GM12873 (cell line): ENCODE measurements around the gene PRG2.

Experiments
- CTCF ChIP-seq: IDR thresholded peaks from 2 replicates; pipeline ENCODE4 v1.5.1; 2012; ENCODE audit warnings: low read depth, mild to moderate bottlenecking, moderate library complexity, low read length, control low read depth; ENCODE audit not compliant: insufficient read depth; ENCODE audit errors: missing control alignments

Gene PRG2

GRCh38 chr11:57425565-57426438 is 35.4 kb upstream of the PRG2 start:
- no peak for TF ChIP-seq CTCF

- no peak for TF ChIP-seq CTCF
Measured at GRCh38 chr11:57424792-57425564, 34.5 kb upstream of the PRG2 start.

- TF ChIP-seq CTCF, result no peak
Measured at GRCh38 chr11:57424137-57424791, 33.8 kb upstream of the PRG2 start.

- TF ChIP-seq CTCF, result no peak
Measured at GRCh38 chr11:57422669-57423068, 32.2 kb upstream of the PRG2 start.

- no peak for TF ChIP-seq CTCF
Measured at GRCh38 chr11:57421805-57422204, 31.4 kb upstream of the PRG2 start.

- peak; percentile 2 for TF ChIP-seq CTCF
Measured at GRCh38 chr11:57421066-57421465, 30.6 kb upstream of the PRG2 start.

GRCh38 chr11:57419146-57419545 is 28.7 kb upstream of the PRG2 start:
- TF ChIP-seq CTCF, result no peak
